Sigmoid colon (tissue), 7 donors: ENCODE results near the gene TEX12. TPM values are rescaled to one million over a fixed set of nuclear protein-coding genes. Genes with fewer than 3 reads are reported as not detected.

Source experiments
- DNase-seq: peaks from one replicate; pipeline ENCODE4 v3.0.0-alpha.2; 2019
- H3K27ac ChIP-seq, 4 donors: fragments of 200-600 bp; sonication (generic); one replicate each; pipeline ENCODE4 v1.5.1; 2016 to 2019; ENCODE audit warnings: mild to moderate bottlenecking in 1 of 4
- H3K27me3 ChIP-seq, 3 donors: fragments of 200-600 bp; sonication (generic); one replicate each; pipeline ENCODE4 v1.5.1; 2019; ENCODE audit warnings: mild to moderate bottlenecking in 1 of 3
- H3K36me3 ChIP-seq, 4 donors: fragments of 200-600 bp; sonication (generic); one replicate each; pipeline ENCODE4 v1.5.1; 2016 to 2019
- H3K4me1 ChIP-seq, 4 donors: fragments of 200-600 bp; sonication (generic); one replicate each; pipeline ENCODE4 v1.5.1; 2017 to 2019
- H3K4me3 ChIP-seq, 4 donors: fragments of 200-600 bp; sonication (generic); one replicate each; pipeline ENCODE4 v1.5.1; 2017 to 2019; ENCODE audit warnings: mild to moderate bottlenecking in 2 of 4, moderate library complexity in 1 of 4
- H3K9me3 ChIP-seq, 4 donors: fragments of 200-600 bp in 3 of 4; sonication (generic) in 3 of 4; one replicate each; pipeline versions ENCODE4 v1.5.1 to v1.6.1; 2013 to 2019
- CTCF ChIP-seq, 4 experiments: fragments of 450-650 bp in 3 of 4; fragments of 200-600 bp in 1 of 4; IDR thresholded peaks; one replicate each; pipeline ENCODE4 v1.5.1; 2016 to 2019; ENCODE audit warnings: antibody characterized with exemption in 4 of 4, mild to moderate bottlenecking in 3 of 4, moderate library complexity in 2 of 4
- EP300 ChIP-seq, 4 donors: sonication (generic); formaldehyde crosslinking; IDR thresholded peaks; one replicate each; pipeline ENCODE4 v1.6.1; 2017; ENCODE audit warnings: antibody characterized with exemption in 4 of 4
- POLR2A ChIP-seq, 2 donors: fragments of 450-650 bp; IDR thresholded peaks; one replicate each; pipeline ENCODE4 v1.6.1; 2016; ENCODE audit warnings: antibody characterized with exemption in 2 of 2, mild to moderate bottlenecking in 2 of 2, moderate library complexity in 2 of 2
- POLR2AphosphoS5 ChIP-seq, 4 donors: sonication (generic); formaldehyde crosslinking; IDR thresholded peaks; one replicate each; pipeline ENCODE4 v1.6.1; 2017; ENCODE audit warnings: antibody characterized with exemption in 4 of 4
- WGBS, 2 donors: extraction: QIAGEN DNeasy Blood & Tissue Kit; methylation state at CpG; one replicate each; pipeline ENCODE4 v1.1.7; 2013; 5-methylcytosine and 5-hydroxymethylcytosine counted together
- intact Hi-C: fragments of 100-400 bp; cut with DNase I; formaldehyde crosslinking; loops from one replicate; pipeline ENCODE4 v1.15.1; 2023
- polyA plus RNA-seq, 3 donors: library from polyadenylated mRNA; stranded (reverse); fragments of 200-250 nt; gene quantifications; one replicate each; pipeline ENCODE4 v1.2.3, GENCODE V29; 2013
- total RNA-seq, 4 donors: library from RNA; depleted of rRNA; stranded (reverse); fragments of >200 nt; gene quantifications; one replicate each; pipeline ENCODE4 v1.1.0, GENCODE V29; 2016
- donor health status: healthy with polysubstance abuse.
- donor health status: Bipolar disorder and iron deficiency.
- donor health status: healthy.

Gene TEX12
- total and polyA plus RNA-seq, 7 donors, result 0.68 to 1.5 (median 1.1) TPM; not detected in 4

- H3K9me3 ChIP-seq, result no peaks in the 10 kb centered on the region
- WGBS, 2 donors, result 93 to 97% methylated on average over 1 of the region's 1 CpG
- no peak for TF ChIP-seq EP300 (IDR thresholded peaks at IDR 0.05)
- no peak for TF ChIP-seq POLR2A (IDR thresholded peaks at IDR 0.05)
- TF ChIP-seq CTCF (IDR thresholded peaks at IDR 0.05), result no peak
- no peak for TF ChIP-seq POLR2AphosphoS5 (IDR thresholded peaks at IDR 0.05)
- peaks cover 0 to 31% (median 22%) of the 10 kb centered on the region in 4 donors for H3K4me1 ChIP-seq
- H3K4me3 ChIP-seq, result no peak overlapping the region
- no peak for DNase-seq
- intact Hi-C loops, result no loop called here
- H3K27ac ChIP-seq, result no peak overlapping the region
- no peaks in the 10 kb centered on the region for H3K27me3 ChIP-seq
- H3K36me3 ChIP-seq, result no peaks in the 10 kb centered on the region
Observed at GRCh38 chr11:112178428-112178827, 11.3 kb downstream of the TEX12 start.

- whole genome bisulfite sequencing, 2 donors, result 54 to 79% methylated on average over 3 of the region's 3 CpGs
- peaks cover 0 to 31% (median 22%) of the 10 kb centered on the region in 4 donors for H3K4me1 ChIP-seq
- peak overlapping the region in 1 of 4 donors; percentile 7 for H3K27ac ChIP-seq
- no peaks in the 10 kb centered on the region for H3K36me3 ChIP-seq
- no peaks in the 10 kb centered on the region for H3K9me3 ChIP-seq
- H3K4me3 ChIP-seq, result no peak overlapping the region
- TF ChIP-seq POLR2AphosphoS5 (IDR thresholded peaks at IDR 0.05) (no peak), EP300 (IDR thresholded peaks at IDR 0.05) (no peak), CTCF (IDR thresholded peaks at IDR 0.05) (no peak), POLR2A (IDR thresholded peaks at IDR 0.05) (no peak)
- DNase-seq, result no peak
- no peaks in the 10 kb centered on the region for H3K27me3 ChIP-seq
- intact Hi-C loops, result no loop called here
Observed at GRCh38 chr11:112178936-112179335, 11.8 kb downstream of the TEX12 start.

- TF ChIP-seq POLR2AphosphoS5 (IDR thresholded peaks at IDR 0.05) (no peak), EP300 (IDR thresholded peaks at IDR 0.05) (no peak), CTCF (IDR thresholded peaks at IDR 0.05) (no peak), POLR2A (IDR thresholded peaks at IDR 0.05) (no peak)
- no peak for DNase-seq
- Histone ChIP-seq H3K4me1 (peaks cover 0 to 29% (median 21%) of the 10 kb centered on the region in 4 donors), H3K4me3 (no peak overlapping the region), H3K36me3 (no peaks in the 10 kb centered on the region), H3K27me3 (no peaks in the 10 kb centered on the region), H3K9me3 (no peaks in the 10 kb centered on the region), H3K27ac (peak overlapping the region in 1 of 4 donors; percentile 7)
- intact Hi-C loops, result no loop called here
Observed at GRCh38 chr11:112179601-112180000, 12.4 kb downstream of the TEX12 start.

- intact Hi-C loops, result no loop called here
- Histone ChIP-seq H3K4me3 (no peak overlapping the region), H3K36me3 (no peaks in the 10 kb centered on the region), H3K27me3 (no peaks in the 10 kb centered on the region), H3K4me1 (no peaks in the 10 kb centered on the region), H3K9me3 (no peaks in the 10 kb centered on the region), H3K27ac (no peak overlapping the region)
- no peak for DNase-seq
- TF ChIP-seq EP300 (IDR thresholded peaks at IDR 0.05) (no peak), POLR2A (IDR thresholded peaks at IDR 0.05) (no peak), POLR2AphosphoS5 (IDR thresholded peaks at IDR 0.05) (no peak), CTCF (IDR thresholded peaks at IDR 0.05) (no peak)
- WGBS, 2 donors, result 56 to 72% methylated on average over 1 of the region's 1 CpG
Observed at GRCh38 chr11:112182867-112183266, 15.7 kb downstream of the TEX12 start.

GRCh38 chr11:112185883-112186282 is 18.7 kb downstream of the TEX12 start:
- intact Hi-C loops, result no loop called here
- Histone ChIP-seq H3K36me3 (no peaks in the 10 kb centered on the region), H3K4me1 (no peaks in the 10 kb centered on the region), H3K27me3 (no peaks in the 10 kb centered on the region), H3K27ac (no peak overlapping the region), H3K9me3 (no peaks in the 10 kb centered on the region), H3K4me3 (no peak overlapping the region)
- no peak for DNase-seq
- no peak for TF ChIP-seq POLR2AphosphoS5 (IDR thresholded peaks at IDR 0.05)
